ENCODE data around the gene LAMB3. TPM values are rescaled to one million over a fixed set of nuclear protein-coding genes. Genes with fewer than 3 reads are reported as not detected.

The LAMB3 gene
- total and polyA plus RNA-seq, 3 donors from 2014 or later: 1.6 to 2.0 (median 1.7) TPM

DNA sequence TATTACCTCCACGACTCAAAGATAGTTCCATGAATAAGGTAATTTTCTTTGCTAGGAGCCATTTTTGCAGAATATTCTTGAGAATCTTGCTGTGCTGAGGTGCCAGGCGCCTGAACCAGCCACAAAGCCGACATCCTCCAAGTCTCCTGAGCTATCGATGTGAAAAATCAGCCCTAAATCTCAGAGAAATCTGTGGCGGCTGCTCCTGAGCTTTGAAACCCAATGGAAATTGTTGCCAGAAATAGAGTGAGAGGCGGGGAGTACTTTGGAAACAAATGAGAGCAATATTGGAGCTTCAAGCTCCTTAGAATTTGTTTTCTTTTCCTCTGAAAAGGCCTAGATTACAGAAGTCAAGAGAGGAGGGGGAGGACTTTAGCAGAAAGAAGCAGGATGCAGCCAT lies 62.4 kb downstream of the LAMB3 start:
- Histone ChIP-seq H3K4me1 (peaks cover 18% of the 10 kb centered on the region), H3K27me3 (no peaks in the 10 kb centered on the region), H3K4me3 (no peak overlapping the region), H3K9me3 (no peaks in the 10 kb centered on the region), H3K36me3 (ENCODE audit: low read depth, missing control alignments) (no peaks in the 10 kb centered on the region), H3K27ac (peak overlapping the region; percentile 48 to 77)
- intact Hi-C loops (cut with DNase I; ENCODE audit: low total_unique reads): loop anchor here (10.0 kb wide), 1 partner anchor 155 kb away; no protein-coding TSS in a partner anchor
- no peak for TF ChIP-seq POLR2A (IDR thresholded peaks at IDR 0.05)
- TF ChIP-seq, protein P1, sequence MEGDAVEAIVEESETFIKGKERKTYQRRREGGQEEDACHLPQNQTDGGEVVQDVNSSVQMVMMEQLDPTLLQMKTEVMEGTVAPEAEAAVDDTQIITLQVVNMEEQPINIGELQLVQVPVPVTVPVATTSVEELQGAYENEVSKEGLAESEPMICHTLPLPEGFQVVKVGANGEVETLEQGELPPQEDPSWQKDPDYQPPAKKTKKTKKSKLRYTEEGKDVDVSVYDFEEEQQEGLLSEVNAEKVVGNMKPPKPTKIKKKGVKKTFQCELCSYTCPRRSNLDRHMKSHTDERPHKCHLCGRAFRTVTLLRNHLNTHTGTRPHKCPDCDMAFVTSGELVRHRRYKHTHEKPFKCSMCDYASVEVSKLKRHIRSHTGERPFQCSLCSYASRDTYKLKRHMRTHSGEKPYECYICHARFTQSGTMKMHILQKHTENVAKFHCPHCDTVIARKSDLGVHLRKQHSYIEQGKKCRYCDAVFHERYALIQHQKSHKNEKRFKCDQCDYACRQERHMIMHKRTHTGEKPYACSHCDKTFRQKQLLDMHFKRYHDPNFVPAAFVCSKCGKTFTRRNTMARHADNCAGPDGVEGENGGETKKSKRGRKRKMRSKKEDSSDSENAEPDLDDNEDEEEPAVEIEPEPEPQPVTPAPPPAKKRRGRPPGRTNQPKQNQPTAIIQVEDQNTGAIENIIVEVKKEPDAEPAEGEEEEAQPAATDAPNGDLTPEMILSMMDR (IDR thresholded peaks at IDR 0.05): no peak
- WGBS, 2 donors: 54 to 61% methylated on average over 6 of the region's 6 CpGs
- no peak for DNase-seq

DNA sequence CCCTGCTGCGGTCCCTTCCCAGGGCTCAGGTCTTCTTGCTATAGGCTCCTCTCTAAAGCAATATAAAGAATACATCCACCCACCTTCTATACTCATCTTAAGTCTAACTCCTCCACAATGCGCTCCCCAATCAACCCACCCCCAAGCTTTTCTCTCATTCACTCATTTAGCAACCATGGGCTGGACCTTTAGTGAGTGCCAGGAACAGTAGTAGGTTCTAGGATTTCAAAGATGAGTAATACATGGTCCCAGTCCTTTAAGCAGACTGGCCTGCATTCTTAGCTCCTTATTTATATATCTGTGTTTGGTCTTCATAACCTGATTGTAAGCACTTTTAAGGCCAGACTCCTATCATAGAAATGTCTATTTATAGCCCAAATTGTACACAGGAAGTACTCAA lies 62.8 kb downstream of the LAMB3 start:
- no peak for DNase-seq
- TF ChIP-seq, protein P1 (IDR thresholded peaks at IDR 0.05): no peak
- no peak for TF ChIP-seq POLR2A (IDR thresholded peaks at IDR 0.05)
- Histone ChIP-seq H3K4me1 (peaks cover 18% of the 10 kb centered on the region), H3K36me3 (ENCODE audit: low read depth, missing control alignments) (no peaks in the 10 kb centered on the region), H3K27ac (peak overlapping the region in 1 of 2 donors; percentile 77), H3K9me3 (no peaks in the 10 kb centered on the region), H3K27me3 (no peaks in the 10 kb centered on the region), H3K4me3 (no peak overlapping the region)
- WGBS, 2 donors: 81 to 94% methylated on average over 2 of the region's 2 CpGs
- intact Hi-C loops (cut with DNase I; ENCODE audit: low total_unique reads): loop anchor here (10.0 kb wide), 1 partner anchor 155 kb away; no protein-coding TSS in a partner anchor

DNA sequence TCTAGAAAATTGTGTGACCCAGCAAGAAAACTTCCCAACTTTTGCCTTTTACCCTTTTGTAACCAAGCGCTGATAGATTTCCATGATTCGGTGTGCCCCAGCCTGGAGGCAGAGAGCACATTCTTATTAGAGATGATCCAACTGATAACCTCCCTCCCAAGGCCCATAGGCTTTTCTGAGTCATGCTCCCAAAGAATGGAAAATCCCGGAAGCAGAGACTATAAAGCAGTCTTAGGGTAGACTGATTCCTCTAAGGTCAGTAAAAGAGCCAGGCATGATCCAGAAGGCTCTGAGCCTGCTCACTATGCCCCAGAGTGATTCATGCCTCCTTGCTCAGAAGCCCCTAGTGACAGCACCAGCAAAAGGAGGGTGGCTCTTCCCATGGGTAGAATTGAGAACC lies 64.4 kb downstream of the LAMB3 start:
- intact Hi-C loops (cut with DNase I; ENCODE audit: low total_unique reads): loop anchor here (10.0 kb wide), 1 partner anchor 157 kb away; no protein-coding TSS in a partner anchor
- TF ChIP-seq POLR2A (IDR thresholded peaks at IDR 0.05): no peak
- TF ChIP-seq, protein P1 (IDR thresholded peaks at IDR 0.05): no peak
- Histone ChIP-seq H3K27ac (no peak overlapping the region), H3K4me3 (no peak overlapping the region), H3K36me3 (ENCODE audit: low read depth, missing control alignments) (no peaks in the 10 kb centered on the region), H3K4me1 (peaks cover 18% of the 10 kb centered on the region), H3K27me3 (no peaks in the 10 kb centered on the region), H3K9me3 (no peaks in the 10 kb centered on the region)
- 73 to 77% methylated on average over 3 of the region's 3 CpGs for WGBS, 2 donors
- DNase-seq: no peak

DNA sequence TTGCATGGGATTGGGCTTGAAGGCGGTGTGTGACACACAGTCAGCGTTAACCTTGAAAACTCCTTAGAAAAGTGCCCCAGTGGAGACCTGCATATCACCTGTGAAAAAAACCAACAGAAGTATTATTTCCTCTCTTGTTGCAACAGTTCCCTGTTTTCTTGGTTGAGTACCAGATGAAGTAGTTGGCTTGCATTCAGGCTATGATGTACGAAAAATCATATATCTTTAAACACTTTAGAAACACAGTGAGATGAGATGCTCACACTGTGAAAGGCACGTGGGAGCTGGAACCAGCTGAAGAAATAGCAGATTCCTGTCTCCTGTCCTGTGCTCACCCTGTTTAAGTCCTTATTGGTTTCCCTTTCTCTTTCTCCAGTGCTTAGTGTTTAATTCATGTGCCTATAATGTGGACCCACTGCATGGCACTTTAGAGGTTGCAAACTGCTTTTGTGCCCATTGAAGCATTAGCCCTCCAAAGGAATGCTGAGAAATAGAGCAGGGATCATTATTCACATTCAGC lies 65.9 kb downstream of the LAMB3 start:
- DNase-seq: no peak
- Histone ChIP-seq H3K4me1 (peaks cover 18% of the 10 kb centered on the region), H3K36me3 (ENCODE audit: low read depth, missing control alignments) (no peaks in the 10 kb centered on the region), H3K27me3 (no peaks in the 10 kb centered on the region), H3K27ac (no peak overlapping the region), H3K4me3 (no peak overlapping the region), H3K9me3 (no peaks in the 10 kb centered on the region)
- 58 to 70% methylated on average over 4 of the region's 4 CpGs for WGBS, 2 donors
- intact Hi-C loops (cut with DNase I; ENCODE audit: low total_unique reads): loop anchor here (10.0 kb wide), 1 partner anchor 159 kb away; no protein-coding TSS in a partner anchor
- no peak for TF ChIP-seq POLR2A (IDR thresholded peaks at IDR 0.05)
- TF ChIP-seq, protein P1 (IDR thresholded peaks at IDR 0.05): no peak

DNA sequence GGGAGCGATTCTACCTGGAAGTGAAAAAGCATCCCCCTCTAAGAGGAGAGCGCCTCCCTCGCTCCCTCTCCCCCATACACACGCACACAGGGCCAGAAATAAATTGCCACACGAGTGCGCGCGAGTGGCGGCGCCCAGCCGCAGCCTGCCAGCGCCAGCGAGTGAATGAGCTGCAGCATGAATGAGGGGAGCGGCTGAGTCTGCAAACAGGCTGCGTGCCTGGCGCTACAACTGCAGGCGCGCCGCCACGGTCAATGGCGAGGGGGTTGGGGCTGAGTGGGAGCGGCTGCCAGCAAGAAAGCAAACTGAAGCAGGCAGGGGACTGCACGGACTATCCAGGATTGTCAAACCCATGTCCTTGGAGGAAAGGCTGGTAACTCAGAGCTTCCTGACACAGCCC lies 66.6 kb downstream of the LAMB3 start:
- intact Hi-C loops (cut with DNase I; ENCODE audit: low total_unique reads): loop anchor here (10.0 kb wide), 1 partner anchor 159 kb away; no protein-coding TSS in a partner anchor
- H3K4me1 ChIP-seq: peaks cover 17% of the 10 kb centered on the region
- WGBS, 2 donors: 3% methylated on average over 7 to 23 of the region's 23 CpGs
- H3K36me3 ChIP-seq (ENCODE audit: low read depth, missing control alignments): no peaks in the 10 kb centered on the region
- peak overlapping the region in 1 of 2 donors; percentile 8 for H3K4me3 ChIP-seq
- DNase-seq: peak; percentile 74
- TF ChIP-seq, protein P1 (IDR thresholded peaks at IDR 0.05): no peak
- TF ChIP-seq POLR2A (IDR thresholded peaks at IDR 0.05): no peak
- H3K27ac ChIP-seq: no peak overlapping the region
- H3K27me3 ChIP-seq: no peaks in the 10 kb centered on the region
- H3K9me3 ChIP-seq: no peaks in the 10 kb centered on the region

Measured in testis (tissue), 3 donors.